ENCODE measurements around the gene C11orf91.
"Not testable (repeated sequence)": the region's sequence is repeated elsewhere in the genome, so short reads cannot be mapped to it uniquely, and the experiment has no call there.

The C11orf91 gene, protein sequence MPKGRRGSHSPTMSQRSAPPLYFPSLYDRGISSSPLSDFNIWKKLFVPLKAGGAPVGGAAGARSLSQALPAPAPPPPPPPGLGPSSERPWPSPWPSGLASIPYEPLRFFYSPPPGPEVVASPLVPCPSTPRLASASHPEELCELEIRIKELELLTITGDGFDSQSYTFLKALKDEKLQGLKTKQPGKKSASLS

DNA sequence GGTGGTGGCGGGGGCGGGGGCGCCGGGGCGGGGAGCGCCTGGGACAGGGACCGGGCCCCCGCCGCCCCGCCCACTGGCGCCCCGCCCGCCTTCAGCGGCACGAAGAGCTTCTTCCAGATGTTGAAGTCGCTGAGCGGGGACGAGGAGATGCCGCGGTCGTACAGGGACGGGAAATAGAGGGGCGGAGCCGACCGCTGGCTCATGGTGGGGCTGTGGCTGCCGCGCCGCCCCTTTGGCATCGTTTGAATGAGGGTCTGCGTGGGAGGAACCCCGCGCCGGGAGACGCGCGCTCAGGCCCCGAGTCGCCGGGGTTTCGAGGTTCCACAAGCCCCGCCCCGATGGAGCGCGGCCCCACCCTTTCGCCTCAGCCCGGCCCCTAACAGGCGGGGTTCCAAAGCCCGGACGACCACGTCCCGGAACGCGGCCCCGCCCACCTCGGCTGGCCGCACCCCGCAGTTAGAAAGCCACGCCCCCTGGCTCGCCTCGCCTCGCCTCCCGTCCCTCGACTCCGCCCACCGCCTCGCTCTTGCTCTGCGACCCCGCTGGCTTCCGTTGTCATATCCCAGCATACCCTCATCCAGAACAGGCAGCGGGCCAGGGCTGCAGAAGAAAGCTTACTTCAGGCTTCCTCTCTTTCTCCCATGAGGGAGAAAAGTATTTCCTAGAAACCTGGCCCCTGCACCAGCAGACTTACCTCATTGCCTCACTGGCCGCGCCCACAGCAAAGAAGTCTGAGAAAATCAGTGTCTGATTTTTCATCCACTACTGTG is at the start of gene C11orf91:
Gene C11orf91 (minus strand): TSS at position 325 of the 770 bp plus-strand sequence. CDS start 86 bp downstream, at position 239.
- peak; percentile 94 for DNase-seq (ENCODE audit: low read depth)

DNA sequence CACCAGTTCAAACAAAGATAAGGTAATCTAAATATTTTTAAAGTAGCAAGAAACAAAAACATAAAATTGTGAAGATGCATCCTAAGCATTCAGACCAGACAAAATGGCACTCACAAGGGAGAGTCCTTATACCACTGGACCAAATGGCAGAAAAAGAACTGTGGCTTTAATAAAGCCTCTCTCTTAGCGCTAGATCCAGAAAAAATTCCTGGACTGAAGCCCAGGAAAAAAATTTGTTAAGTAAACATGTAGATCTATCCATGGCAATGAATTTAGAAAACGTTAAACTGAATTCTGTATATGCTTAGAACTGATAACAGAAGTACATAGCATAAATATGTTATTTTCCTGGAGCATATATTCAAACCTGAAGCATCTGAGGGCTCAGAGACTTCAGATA is 47.4 kb upstream of the C11orf91 start:
- DNase-seq (ENCODE audit: low read depth), result no peak

DNA sequence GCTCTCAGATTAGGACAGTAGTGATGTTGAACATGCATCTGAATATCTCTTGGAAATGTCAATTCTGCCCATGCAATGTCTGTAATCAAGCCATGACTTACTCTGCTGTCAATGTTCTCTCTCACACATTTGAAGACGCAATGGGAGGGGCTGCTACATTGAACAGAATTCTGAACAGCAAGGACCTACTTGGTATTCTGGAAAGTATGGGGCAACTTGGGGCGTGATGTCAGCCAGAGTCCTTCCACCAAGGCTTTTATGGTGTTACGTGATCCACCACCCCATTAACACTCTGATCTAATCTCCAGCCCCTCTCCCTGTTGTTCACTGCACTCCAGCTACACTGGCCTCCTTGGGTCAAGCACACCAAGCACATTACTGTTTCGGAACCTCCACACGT is 42.7 kb upstream of the C11orf91 start:
- no peak for DNase-seq (ENCODE audit: low read depth)

DNA sequence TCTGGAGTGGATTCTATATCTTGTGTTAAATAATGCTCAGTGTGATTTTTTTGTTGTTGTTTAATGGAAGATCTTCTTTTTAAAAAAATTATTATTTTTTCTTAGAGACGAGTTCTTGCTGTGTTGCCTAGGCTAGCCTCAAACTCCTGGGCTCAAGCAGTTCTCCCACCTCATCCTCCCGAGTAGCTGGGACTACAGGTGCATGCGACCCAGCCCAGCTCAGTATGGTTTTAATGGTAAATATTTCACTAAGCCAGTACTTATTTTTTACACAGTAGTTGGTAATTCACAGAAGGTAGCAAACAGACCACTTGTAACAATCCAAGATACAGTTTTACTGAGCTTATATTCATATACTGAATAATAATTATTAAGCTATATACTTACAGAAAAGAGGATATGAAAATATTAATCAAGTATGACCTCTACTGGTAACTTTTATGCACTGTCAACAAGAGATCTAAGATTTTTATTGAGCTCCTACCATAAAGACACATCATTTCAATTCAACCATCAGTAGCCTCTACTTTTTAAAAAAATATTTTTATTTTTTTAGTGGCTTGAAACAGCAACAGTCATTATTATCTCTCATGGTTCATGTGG is 41.7 kb upstream of the C11orf91 start:
- DNase-seq (ENCODE audit: low read depth), result no peak

DNA sequence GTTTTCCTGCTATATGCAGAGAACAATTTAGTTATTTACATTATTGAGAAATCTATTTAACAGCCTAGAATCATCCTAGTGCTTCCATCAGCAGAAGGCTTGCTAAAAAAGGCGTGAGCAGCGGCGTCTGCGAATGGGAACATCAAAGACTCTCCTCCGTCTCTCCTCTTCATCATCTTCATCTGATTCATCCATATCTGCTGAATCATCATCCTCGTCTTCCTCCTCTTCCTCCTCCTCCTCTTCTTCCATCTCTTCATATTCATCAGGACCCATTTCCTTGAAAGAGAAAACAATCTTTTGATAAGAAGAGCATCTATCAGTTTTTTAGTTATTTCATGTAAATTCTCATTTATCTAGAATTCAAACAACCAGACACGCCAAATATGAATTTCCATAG is 41.2 kb upstream of the C11orf91 start:
- DNase-seq (ENCODE audit: low read depth), result no peak

DNA sequence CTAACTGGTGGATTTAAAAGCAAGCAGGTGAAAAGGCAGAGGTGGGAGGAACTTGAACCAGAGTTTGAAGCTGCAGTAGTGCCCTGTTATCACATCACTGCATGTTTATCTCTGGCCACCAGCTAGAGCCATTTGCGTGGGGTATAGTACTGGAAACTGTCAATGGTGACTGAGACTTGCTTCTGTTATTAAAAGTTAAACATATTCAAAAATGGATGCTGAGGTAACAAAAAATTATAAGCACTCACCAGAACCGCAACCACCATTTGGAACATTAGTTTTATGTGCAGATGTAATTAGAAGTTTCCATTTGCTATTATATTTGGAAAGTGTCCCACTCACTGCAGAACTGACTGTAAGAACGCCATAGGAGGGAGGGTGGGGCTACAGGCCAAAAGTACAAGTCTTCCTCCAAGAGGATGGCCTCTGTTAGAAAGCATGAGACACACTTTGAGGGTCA is 36.8 kb upstream of the C11orf91 start:
- no peak for DNase-seq (ENCODE audit: low read depth)

DNA sequence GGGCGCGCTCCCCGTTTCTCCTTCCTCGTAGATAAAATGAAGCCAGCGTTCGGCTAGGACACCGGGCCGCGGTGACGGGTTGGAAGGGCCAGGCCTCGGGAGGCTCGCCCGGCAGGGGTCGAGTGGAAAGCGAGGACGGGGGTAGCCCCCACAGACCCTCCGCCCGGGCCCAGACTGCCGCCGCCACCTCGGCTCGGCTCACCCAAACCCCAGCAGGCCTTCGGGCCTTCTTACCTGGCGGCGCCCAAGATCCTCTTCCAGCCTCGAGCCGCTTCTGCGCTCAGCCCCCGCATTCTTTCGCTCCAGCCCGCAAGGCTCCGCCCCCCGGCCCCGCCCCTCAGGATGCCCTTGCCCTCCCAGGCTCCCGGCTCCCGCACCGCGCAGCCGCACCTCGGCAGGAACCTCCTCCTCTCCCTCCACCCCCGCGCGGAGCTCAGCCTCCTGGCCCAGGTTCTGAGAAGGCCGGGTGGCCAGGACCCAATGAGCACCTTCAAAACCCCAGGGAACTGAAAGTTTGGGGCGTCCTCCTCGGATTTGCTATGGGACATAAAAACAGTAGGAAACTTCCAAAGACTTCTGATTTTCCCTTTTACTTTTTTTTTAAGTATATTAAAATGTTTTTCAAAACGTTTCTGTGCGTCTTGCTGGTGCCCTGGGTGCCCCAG is 35.7 kb upstream of the C11orf91 start, which contains the start of gene CD59:
Gene CD59 (minus strand): TSS at position 276 of the 665 bp plus-strand sequence. CDS start 13,978 bp downstream, outside the sequence.
- DNase-seq (ENCODE audit: low read depth), result peak; percentile 81

DNA sequence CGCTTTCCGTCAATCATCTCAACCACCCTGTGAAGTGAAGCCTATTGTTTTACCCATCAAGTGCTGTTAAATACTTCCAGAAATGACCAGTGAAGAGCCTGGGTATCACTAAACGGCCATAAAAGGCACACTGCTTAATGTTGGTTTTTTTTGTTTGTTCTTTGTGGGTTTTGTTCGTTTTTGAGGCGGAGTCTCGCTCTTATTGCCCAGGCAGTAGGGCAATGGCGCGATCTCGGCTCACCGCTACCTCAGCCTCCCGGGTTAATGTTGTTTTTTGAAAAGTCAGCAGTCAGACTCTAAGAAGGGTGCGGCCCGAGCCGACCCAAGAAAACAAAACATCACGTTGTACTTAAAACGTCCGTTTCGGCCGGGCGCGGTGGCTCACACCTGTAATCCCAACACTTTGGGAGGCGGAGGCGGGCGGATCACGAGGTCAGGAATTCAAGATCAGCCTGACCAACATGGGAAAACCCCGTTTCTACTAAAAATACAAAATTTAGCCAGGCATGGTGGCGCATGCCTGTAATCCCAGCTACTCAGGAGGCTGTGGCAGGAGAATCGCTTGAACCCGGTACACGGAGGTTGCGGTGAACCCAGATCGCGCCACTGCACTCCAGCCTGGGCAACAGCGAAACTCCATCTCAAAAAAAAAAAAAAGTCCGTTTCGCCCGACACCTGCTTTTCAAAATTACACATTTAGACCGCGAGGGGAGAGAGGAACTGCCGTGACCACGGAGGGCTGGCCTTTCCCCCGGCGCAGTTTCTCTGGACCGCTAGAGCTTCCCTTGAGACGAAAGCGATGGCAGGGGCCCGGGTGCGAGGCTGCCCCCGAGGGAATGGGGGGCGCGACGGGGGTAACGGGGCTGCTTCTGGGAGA is 34.9 kb upstream of the C11orf91 start:
- no peak for DNase-seq (ENCODE audit: low read depth)

DNA sequence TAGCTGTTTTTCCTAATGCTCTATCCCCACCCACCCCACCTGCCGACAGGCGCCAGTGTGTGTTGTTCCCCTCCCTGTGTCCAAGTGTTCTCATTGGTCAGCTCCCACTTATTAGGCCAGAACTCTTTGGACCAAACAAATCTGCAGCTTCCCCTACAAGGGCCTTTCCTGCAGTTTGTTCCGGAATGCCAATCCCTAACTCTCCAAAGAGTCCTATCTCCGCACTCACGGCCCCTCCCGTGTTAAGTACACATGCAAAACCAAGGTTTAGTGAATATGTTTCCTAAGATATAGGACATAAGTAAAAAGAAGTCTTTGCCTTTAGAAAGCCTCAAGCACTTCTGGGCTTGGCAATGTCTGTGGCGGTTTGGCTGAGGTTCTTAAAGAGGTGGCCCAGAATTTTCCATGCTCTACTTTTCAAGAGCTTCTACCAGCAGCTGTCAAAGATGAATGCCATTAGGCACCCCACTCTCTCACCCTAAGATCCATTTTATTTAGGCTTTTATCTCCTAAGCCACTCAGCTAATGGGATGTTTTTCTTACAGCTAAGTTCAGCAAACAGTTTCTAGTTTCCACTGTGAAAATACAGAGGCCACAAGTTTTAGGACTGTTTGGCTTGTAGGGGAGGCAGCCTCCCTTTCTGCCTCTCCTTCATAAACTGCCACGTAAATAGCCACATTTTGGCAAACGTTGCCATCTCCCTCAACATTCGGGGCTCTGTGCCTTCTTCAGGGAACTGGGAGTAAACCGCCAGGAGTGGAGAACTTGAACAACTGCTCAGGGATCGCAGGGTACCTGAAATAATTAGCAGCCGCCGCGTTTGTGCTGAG is 34.0 kb upstream of the C11orf91 start:
- DNase-seq (ENCODE audit: low read depth), result no peak

DNA sequence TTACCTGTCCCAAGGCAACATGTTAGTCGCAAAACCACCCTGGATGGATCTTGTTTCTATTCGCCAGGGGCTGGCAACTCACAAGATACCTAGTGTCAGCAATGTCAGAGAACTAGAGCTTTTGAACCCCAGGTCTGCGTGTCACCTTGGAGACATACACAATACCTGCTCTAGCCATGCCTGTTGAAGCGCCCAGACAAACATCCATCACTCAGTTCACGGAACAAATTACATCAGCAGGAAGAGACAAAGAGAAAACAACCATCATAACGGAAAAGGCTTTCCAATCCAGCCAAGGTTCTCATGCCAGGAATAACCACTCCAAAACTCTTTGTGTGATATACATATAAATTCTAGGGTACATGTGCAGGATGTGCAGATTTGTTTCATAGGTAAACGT is 33.4 kb upstream of the C11orf91 start:
- DNase-seq (ENCODE audit: low read depth), result no peak

DNA sequence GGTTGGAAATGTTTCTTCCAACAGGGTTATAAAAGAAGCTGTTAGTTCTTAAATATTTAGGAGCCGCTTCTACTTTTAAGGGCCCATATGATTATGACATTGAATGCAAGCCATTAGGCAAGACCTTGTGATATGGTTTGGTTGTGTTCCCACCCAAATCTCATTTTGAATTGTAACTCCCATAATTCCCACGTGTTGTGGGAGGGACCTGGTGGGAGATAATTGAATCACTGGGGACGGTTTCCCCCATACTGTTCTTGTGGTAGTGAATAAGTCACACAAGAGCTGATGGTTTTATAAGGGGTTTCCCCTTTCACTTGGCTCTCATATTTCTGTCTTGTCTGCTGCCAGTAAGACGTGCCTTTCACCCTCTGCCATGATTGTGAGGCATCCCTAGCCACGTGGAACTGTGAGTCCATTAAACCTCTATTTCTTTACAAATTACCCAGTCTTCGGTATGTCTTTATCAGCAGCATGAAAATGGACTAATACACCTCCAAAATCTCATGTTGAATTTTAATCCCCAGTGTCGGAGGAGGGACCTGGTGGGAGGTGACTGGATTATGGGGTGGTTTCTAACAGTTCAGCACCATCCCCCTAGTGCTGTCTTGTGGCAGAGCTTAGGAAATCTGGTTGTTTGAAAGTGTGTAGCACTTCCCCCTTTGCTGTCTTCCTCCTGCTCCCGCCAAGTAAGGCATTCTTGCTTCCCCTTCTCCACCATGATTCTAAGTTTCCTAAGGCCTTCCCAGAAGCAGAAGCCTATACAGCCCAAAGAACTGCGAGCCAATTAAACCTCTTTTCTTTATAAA is 31.3 kb upstream of the C11orf91 start:
- no peak for DNase-seq (ENCODE audit: low read depth)

DNA sequence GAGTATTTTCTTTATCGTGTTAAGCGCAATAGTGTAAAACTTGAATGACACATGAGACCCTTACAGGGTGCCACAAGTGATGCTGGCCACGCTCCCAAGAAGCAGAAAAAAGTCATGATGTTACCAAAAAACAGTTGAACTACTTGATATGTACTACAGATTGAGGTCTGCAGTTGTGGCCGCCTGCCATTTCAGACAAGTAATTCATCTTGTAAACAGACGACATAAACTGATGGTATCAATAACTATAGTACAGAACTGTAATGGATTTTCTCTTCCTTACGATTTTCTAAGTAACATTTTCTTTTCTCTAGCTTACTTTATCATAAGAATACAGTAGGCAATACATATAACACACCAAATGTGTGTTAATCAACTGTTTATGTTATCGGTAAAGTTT is 30.1 kb upstream of the C11orf91 start:
- DNase-seq (ENCODE audit: low read depth), result no peak

DNA sequence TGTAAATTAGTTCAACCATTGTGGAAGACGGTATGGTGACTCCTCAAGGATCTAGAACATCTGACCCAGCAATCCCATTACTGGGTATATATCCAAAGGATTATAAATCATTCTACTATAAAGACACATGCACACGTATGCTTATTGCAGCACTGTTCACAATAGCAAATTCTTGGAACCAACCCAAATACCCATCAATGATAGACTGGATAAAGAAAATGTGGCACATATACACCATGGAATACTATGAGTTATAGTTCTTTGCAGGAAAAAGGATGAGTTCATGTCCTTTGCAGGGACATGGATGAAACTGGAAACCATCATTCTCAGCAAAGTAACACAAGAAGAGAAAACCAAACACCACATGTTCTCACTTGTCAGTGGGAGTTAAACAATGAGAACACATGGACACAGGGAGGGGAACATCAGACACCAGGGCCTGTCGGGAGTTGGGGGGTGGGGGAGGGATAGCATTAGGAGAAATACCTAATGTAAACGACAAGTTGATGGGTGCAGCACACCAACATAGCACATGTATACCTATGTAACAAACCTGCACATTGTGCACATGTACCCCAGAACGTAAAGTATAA is 28.5 kb upstream of the C11orf91 start:
- DNase-seq (ENCODE audit: low read depth), result not testable (repeated sequence)

DNA sequence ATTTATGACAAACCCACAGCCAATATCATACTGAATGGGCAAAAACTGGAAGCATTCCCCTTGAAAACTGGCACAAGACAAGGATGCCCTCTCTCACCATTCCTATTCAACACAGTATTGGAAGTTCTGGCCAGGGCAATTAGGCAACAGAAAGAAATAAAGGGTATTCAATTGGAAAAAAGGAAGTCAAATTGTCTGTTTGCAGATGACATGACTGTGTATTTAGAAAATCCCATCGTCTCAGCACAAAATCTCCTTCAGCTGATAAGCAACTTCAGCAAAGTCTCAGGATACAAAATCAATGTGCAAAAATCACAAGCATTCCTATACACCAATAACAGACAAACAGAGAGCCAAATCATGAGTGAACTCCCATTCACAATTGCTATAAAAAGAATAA is 26.9 kb upstream of the C11orf91 start:
- DNase-seq (ENCODE audit: low read depth), result not testable (repeated sequence)

DNA sequence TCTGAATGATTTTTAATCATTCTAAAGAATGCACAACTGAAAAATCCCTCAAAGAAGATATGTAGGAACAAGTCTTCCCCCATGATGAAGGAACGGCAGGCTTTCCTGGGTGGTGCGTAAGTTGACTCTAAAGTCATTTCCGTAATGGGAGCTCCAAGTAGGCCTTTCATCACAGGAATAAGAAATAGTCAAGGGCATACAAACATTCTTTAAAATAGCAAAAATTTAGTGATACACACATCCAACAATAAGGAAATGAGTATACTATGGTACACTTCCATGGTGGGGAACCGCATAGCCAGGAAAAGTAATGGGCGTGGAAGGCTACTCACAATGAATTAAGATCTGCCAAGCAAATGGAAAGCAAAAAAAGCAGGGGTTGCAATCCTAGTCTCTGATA is 24.9 kb upstream of the C11orf91 start:
- DNase-seq (ENCODE audit: low read depth), result no peak

DNA sequence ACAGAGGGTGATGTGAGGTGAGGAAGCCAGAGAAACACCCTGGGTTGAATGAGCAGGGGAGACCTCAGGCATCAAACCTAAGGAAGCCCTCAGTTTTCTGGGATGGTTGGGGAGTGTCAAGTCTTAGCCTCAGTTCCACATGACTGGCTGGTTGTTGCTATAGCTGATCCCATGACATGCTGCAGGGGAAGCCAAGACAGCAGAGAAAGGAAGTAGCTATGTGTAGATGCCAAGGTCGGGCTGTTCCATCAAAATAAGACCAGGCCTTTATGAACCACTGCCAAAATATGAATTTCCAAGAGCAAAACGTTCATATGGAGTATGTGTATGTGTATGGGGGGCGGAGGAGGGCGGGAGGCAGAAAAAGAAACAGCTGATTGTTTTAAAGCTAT is 24.0 kb upstream of the C11orf91 start:
- DNase-seq (ENCODE audit: low read depth), result no peak

DNA sequence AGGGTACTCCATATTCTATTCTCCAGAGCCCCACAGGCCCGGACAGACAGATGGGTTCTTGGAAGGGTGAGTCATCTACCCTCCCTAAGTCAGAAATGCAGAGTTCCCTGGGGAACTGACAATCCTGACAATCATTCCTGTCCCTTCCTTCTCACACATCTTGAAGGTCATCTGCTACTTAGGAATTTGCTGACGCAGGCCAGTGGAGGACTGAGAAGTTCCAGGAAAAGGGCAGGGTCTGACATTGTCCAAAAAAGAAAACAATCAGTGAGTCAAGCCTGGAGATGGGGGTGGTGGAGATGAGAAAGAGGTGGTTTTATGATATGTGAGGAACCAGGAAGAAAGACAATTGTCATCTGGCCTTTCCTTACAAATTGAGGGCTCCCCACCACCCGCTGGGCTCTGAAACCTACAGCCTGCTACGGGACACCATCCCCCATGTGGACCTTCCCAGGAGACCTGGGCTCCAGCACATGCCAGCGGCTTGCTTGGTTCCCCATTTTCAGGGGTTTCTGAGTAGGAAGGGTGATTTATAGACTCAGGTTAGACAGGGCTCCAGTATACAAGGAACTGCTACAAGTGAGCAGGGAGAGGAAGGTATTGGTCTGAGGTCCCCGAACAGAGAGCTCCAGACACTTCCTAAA is 22.7 kb upstream of the C11orf91 start:
- no peak for DNase-seq (ENCODE audit: low read depth)

DNA sequence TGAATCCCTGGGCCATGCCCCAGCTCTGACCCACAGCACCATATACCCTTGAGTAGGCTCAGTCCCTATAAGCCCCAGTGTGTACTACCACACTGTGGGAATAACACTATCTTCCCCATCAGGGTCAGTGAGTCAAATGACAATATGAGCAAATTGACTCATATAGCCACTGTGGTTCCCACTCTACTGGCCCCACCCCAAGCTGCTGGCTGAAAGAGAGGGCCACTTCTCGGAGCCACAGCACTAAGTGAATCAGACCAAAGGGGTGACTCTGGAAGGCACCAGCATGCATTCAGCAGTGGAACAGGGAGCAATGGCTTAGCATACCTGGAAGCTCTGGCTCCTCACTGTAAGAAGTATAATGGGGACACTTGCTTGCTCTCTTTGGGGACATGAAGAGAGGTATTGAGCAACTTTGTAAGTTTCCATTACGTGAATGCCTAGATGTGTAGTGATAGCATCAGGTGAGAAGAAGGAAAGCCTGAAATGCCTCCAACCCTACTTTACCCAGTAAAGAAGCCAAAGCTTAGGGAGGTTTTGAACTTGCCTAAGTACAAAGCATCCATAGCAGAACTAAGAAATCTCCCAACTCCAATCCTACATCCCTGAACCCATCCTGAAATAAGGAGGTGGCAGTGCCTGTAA is 22.1 kb upstream of the C11orf91 start:
- DNase-seq (ENCODE audit: low read depth), result no peak

Measured in stimulated activated CD8-positive, alpha-beta memory T cell treated with anti-CD3 and anti-CD28 coated beads, Interleukin-15, amount 100 ng/mL, for 1 hour (primary cell).